Measurements from ENCODE around the gene MCHR1. TPM values are rescaled to one million over a fixed set of nuclear protein-coding genes. Genes with fewer than 3 reads are reported as not detected.
"Not testable (repeated sequence)": the region's sequence is repeated elsewhere in the genome, so short reads cannot be mapped to it uniquely, and the experiment has no call there.

The MCHR1 gene
- total RNA-seq, 1 donor from 2014 or later: not detected

- H3K27me3 Mint-ChIP-seq (ENCODE audit: unreplicated experiment): no peaks in the 10 kb centered on the region
- H3K27ac Mint-ChIP-seq (ENCODE audit: unreplicated experiment): peak overlapping the region; percentile 80
- TF ChIP-seq CTCF (IDR thresholded peaks at IDR 0.05): no peak
- no peaks in the 10 kb centered on the region for H3K9me3 Mint-ChIP-seq (ENCODE audit: unreplicated experiment)
- H3K4me3 Mint-ChIP-seq (ENCODE audit: unreplicated experiment): no peak overlapping the region
- H3K4me1 Mint-ChIP-seq (ENCODE audit: unreplicated experiment): peaks cover 32% of the 10 kb centered on the region
- DNase-seq (ENCODE audit: extremely low spot score, unreplicated experiment): no peak
- H3K36me3 Mint-ChIP-seq (ENCODE audit: unreplicated experiment): no peaks in the 10 kb centered on the region
Observed at GRCh38 chr22:40712311-40712710, 33.0 kb downstream of the MCHR1 start.

- DNase-seq (ENCODE audit: extremely low spot score, unreplicated experiment): no peak
- Mint-ChIP-seq H3K27ac (ENCODE audit: unreplicated experiment) (peak overlapping the region; percentile 55), H3K36me3 (ENCODE audit: unreplicated experiment) (no peaks in the 10 kb centered on the region), H3K27me3 (ENCODE audit: unreplicated experiment) (no peaks in the 10 kb centered on the region), H3K4me1 (ENCODE audit: unreplicated experiment) (peaks cover 30% of the 10 kb centered on the region), H3K9me3 (ENCODE audit: unreplicated experiment) (no peaks in the 10 kb centered on the region), H3K4me3 (ENCODE audit: unreplicated experiment) (peak overlapping the region; percentile 46)
- no peak for TF ChIP-seq CTCF (IDR thresholded peaks at IDR 0.05)
Observed at GRCh38 chr22:40714499-40715337, 35.4 kb downstream of the MCHR1 start.

GRCh38 chr22:40716116-40716515, 36.8 kb downstream of the MCHR1 start:
- H3K9me3 Mint-ChIP-seq (ENCODE audit: unreplicated experiment): no peaks in the 10 kb centered on the region
- TF ChIP-seq CTCF (IDR thresholded peaks at IDR 0.05): no peak
- H3K4me3 Mint-ChIP-seq (ENCODE audit: unreplicated experiment): no peak overlapping the region
- no peak overlapping the region for H3K27ac Mint-ChIP-seq (ENCODE audit: unreplicated experiment)
- H3K4me1 Mint-ChIP-seq (ENCODE audit: unreplicated experiment): peaks cover 26% of the 10 kb centered on the region
- no peaks in the 10 kb centered on the region for H3K27me3 Mint-ChIP-seq (ENCODE audit: unreplicated experiment)
- no peaks in the 10 kb centered on the region for H3K36me3 Mint-ChIP-seq (ENCODE audit: unreplicated experiment)
- no peak for DNase-seq (ENCODE audit: extremely low spot score, unreplicated experiment)

- H3K4me1 Mint-ChIP-seq (ENCODE audit: unreplicated experiment): peaks cover 25% of the 10 kb centered on the region
- H3K36me3 Mint-ChIP-seq (ENCODE audit: unreplicated experiment); H3K9me3 Mint-ChIP-seq (ENCODE audit: unreplicated experiment); H3K27me3 Mint-ChIP-seq (ENCODE audit: unreplicated experiment); DNase-seq (ENCODE audit: extremely low spot score, unreplicated experiment); H3K4me3 Mint-ChIP-seq (ENCODE audit: unreplicated experiment); H3K27ac Mint-ChIP-seq (ENCODE audit: unreplicated experiment): not testable (repeated sequence)
Observed at GRCh38 chr22:40717657-40718056, 38.4 kb downstream of the MCHR1 start.

GRCh38 chr22:40718250-40719204, 39.2 kb downstream of the MCHR1 start:
- H3K36me3 Mint-ChIP-seq (ENCODE audit: unreplicated experiment): no peaks in the 10 kb centered on the region
- H3K4me3 Mint-ChIP-seq (ENCODE audit: unreplicated experiment): no peak overlapping the region
- TF ChIP-seq CTCF (IDR thresholded peaks at IDR 0.05): no peak
- DNase-seq (ENCODE audit: extremely low spot score, unreplicated experiment): no peak
- no peaks in the 10 kb centered on the region for H3K27me3 Mint-ChIP-seq (ENCODE audit: unreplicated experiment)
- H3K9me3 Mint-ChIP-seq (ENCODE audit: unreplicated experiment): no peaks in the 10 kb centered on the region
- H3K27ac Mint-ChIP-seq (ENCODE audit: unreplicated experiment): no peak overlapping the region
- peaks cover 25% of the 10 kb centered on the region for H3K4me1 Mint-ChIP-seq (ENCODE audit: unreplicated experiment)

Measured in osteocyte (in vitro differentiated cells).